Endothelial cell of hepatic sinusoid (primary cell): Measurements from ENCODE around the gene GOLGA8A.
"Not testable (repeated sequence)": the region's sequence is repeated elsewhere in the genome, so short reads cannot be mapped to it uniquely, and the experiment has no call there.

ENCODE experiments used
- in situ Hi-C: cut with HindIII; loops from 2 replicates; pipeline ENCODE4 v1.10.0; 2017; ENCODE audit warnings: low sequenced_read_pairs

GOLGA8A gene

GRCh38 chr15:34437687-34438086 lies at the start of gene GOLGA8A:
Gene GOLGA8A (minus strand): TSS chr15:34437808. CDS start chr15:34389691, 48,117 bp downstream.
- in situ Hi-C loops: no loop called here

- in situ Hi-C loops: no loop called here
Observed at GRCh38 chr15:34483644-34484043, 46.0 kb upstream of the GOLGA8A start.

GRCh38 chr15:34481370-34481769 lies 43.8 kb upstream of the GOLGA8A start:
- in situ Hi-C loops: no loop called here

GRCh38 chr15:34473840-34474239 lies 36.2 kb upstream of the GOLGA8A start:
- in situ Hi-C loops: no loop called here

GRCh38 chr15:34472947-34473346 lies 35.3 kb upstream of the GOLGA8A start:
- in situ Hi-C loops: no loop called here

GRCh38 chr15:34470892-34471291 lies 33.3 kb upstream of the GOLGA8A start:
- in situ Hi-C loops: no loop called here

GRCh38 chr15:34470091-34470490 lies 32.5 kb upstream of the GOLGA8A start:
- in situ Hi-C loops: no loop called here

GRCh38 chr15:34461730-34462129 lies 24.1 kb upstream of the GOLGA8A start:
- in situ Hi-C loops: no loop called here

- in situ Hi-C loops: no loop called here
Observed at GRCh38 chr15:34460451-34460850, 22.8 kb upstream of the GOLGA8A start.

- in situ Hi-C loops: no loop called here
Observed at GRCh38 chr15:34456658-34457057, 19.1 kb upstream of the GOLGA8A start.

- in situ Hi-C loops: no loop called here
Observed at GRCh38 chr15:34442891-34443290, 5.3 kb upstream of the GOLGA8A start.

GRCh38 chr15:34439878-34440277 lies 2.3 kb upstream of the GOLGA8A start:
- in situ Hi-C loops: no loop called here

- in situ Hi-C loops: no loop called here
Observed at GRCh38 chr15:34436956-34437442, 609 bp downstream of the GOLGA8A start.

GRCh38 chr15:34436126-34436955 lies 1.3 kb downstream of the GOLGA8A start:
- in situ Hi-C loops: no loop called here

- in situ Hi-C loops: no loop called here
Observed at GRCh38 chr15:34435658-34436057, 1.9 kb downstream of the GOLGA8A start.

GRCh38 chr15:34434627-34435305 lies 2.8 kb downstream of the GOLGA8A start:
- in situ Hi-C loops: no loop called here

GRCh38 chr15:34433956-34434626 lies 3.5 kb downstream of the GOLGA8A start:
- in situ Hi-C loops: not testable (repeated sequence)

- in situ Hi-C loops: not testable (repeated sequence)
Observed at GRCh38 chr15:34430642-34431041, 7.0 kb downstream of the GOLGA8A start.

- in situ Hi-C loops: not testable (repeated sequence)
Observed at GRCh38 chr15:34423425-34424090, 14.1 kb downstream of the GOLGA8A start.

GRCh38 chr15:34420953-34421352 lies 16.7 kb downstream of the GOLGA8A start:
- in situ Hi-C loops: not testable (repeated sequence)

- in situ Hi-C loops: not testable (repeated sequence)
Observed at GRCh38 chr15:34418435-34418834, 19.2 kb downstream of the GOLGA8A start.
